Measurements from ENCODE around the gene CEP164.

CEP164 gene

DNA sequence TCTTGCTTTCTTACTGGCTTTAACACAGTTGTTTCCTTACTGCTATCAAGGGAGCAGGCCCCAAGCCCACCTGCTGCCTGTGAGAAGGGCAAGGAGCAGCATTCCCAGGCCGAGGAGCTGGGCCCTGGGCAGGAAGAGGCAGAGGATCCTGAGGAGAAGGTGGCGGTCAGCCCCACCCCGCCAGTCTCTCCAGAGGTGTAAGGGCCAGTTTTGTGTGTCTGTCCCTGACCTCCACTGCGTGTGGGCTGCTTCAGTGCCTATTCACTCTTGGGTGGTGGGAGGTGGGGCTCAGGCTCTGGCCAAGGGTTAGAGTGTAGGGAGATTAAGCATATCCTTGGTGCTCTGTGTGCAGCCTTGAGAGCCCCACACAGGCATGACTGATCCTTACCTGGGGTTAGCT lies 55.1 kb downstream of the CEP164 start:
- H3K27me3 ChIP-seq (ENCODE audit: control insufficient read depth, low read length) = no peaks in the 10 kb centered on the region
- H3K4me2 ChIP-seq (ENCODE audit: low read length) = no peak overlapping the region
- H3F3A ChIP-seq (ENCODE audit: control insufficient read depth, insufficient read depth) = no peaks in the 10 kb centered on the region
- H3K79me2 ChIP-seq (ENCODE audit: control insufficient read depth, low read length) = no peaks in the 10 kb centered on the region
- H4K20me1 ChIP-seq (ENCODE audit: control insufficient read depth, insufficient read depth, low read depth, low read length) = no peaks in the 10 kb centered on the region
- H3K27ac ChIP-seq (ENCODE audit: low read depth, low read length) = no peak overlapping the region
- H3K9me2 ChIP-seq (replicated peaks; ENCODE audit: control insufficient read depth, low read length) = no peaks in the 10 kb centered on the region
- no peak for TF ChIP-seq EZH2phosphoT487 (IDR thresholded peaks at IDR 0.05; ENCODE audit: borderline replicate concordance, low read length)
- TF ChIP-seq CTCF (IDR thresholded peaks at IDR 0.05; ENCODE audit: low read depth, low read length, poor library complexity, severe bottlenecking) = no peak
- H3K4me1 ChIP-seq (ENCODE audit: control insufficient read depth, low read length) = no peaks in the 10 kb centered on the region
- no peaks in the 10 kb centered on the region for H3K9me3 ChIP-seq (ENCODE audit: control insufficient read depth, insufficient read depth, low read length)
- peaks cover 18% of the 10 kb centered on the region for H3K36me3 ChIP-seq (ENCODE audit: control insufficient read depth, low read length)
- H3K4me3 ChIP-seq (ENCODE audit: low read length) = no peak overlapping the region

- TF ChIP-seq EZH2phosphoT487 (IDR thresholded peaks at IDR 0.05; ENCODE audit: borderline replicate concordance, low read length) (no peak), CTCF (IDR thresholded peaks at IDR 0.05; ENCODE audit: low read depth, low read length, poor library complexity, severe bottlenecking) (no peak)
- Histone ChIP-seq H4K20me1 (ENCODE audit: control insufficient read depth, insufficient read depth, low read depth, low read length) (no peaks in the 10 kb centered on the region), H3K4me3 (ENCODE audit: low read length) (no peak overlapping the region), H3K36me3 (ENCODE audit: control insufficient read depth, low read length) (peaks cover 18% of the 10 kb centered on the region), H3K4me2 (ENCODE audit: low read length) (no peak overlapping the region), H3K9me3 (ENCODE audit: control insufficient read depth, insufficient read depth, low read length) (no peaks in the 10 kb centered on the region), H3F3A (ENCODE audit: control insufficient read depth, insufficient read depth) (no peaks in the 10 kb centered on the region), H3K79me2 (ENCODE audit: control insufficient read depth, low read length) (no peaks in the 10 kb centered on the region), H3K4me1 (ENCODE audit: control insufficient read depth, low read length) (no peaks in the 10 kb centered on the region), H3K27ac (ENCODE audit: low read depth, low read length) (no peak overlapping the region), H3K27me3 (ENCODE audit: control insufficient read depth, low read length) (no peaks in the 10 kb centered on the region), H3K9me2 (replicated peaks; ENCODE audit: control insufficient read depth, low read length) (no peaks in the 10 kb centered on the region)
Measured at GRCh38 chr11:117384045-117384444, 56.4 kb downstream of the CEP164 start.

GRCh38 chr11:117385471-117385870 lies 57.8 kb downstream of the CEP164 start:
- Histone ChIP-seq H3K79me2 (ENCODE audit: control insufficient read depth, low read length) (no peaks in the 10 kb centered on the region), H3K4me2 (ENCODE audit: low read length) (no peak overlapping the region), H3K4me1 (ENCODE audit: control insufficient read depth, low read length) (no peaks in the 10 kb centered on the region), H3K9me2 (replicated peaks; ENCODE audit: control insufficient read depth, low read length) (no peaks in the 10 kb centered on the region), H3K27ac (ENCODE audit: low read depth, low read length) (no peak overlapping the region), H3K27me3 (ENCODE audit: control insufficient read depth, low read length) (no peaks in the 10 kb centered on the region), H3K36me3 (ENCODE audit: control insufficient read depth, low read length) (peaks cover 14% of the 10 kb centered on the region), H4K20me1 (ENCODE audit: control insufficient read depth, insufficient read depth, low read depth, low read length) (no peaks in the 10 kb centered on the region), H3K9me3 (ENCODE audit: control insufficient read depth, insufficient read depth, low read length) (no peaks in the 10 kb centered on the region), H3F3A (ENCODE audit: control insufficient read depth, insufficient read depth) (no peaks in the 10 kb centered on the region), H3K4me3 (ENCODE audit: low read length) (no peak overlapping the region)
- TF ChIP-seq CTCF (IDR thresholded peaks at IDR 0.05; ENCODE audit: low read depth, low read length, poor library complexity, severe bottlenecking) (no peak), EZH2phosphoT487 (IDR thresholded peaks at IDR 0.05; ENCODE audit: borderline replicate concordance, low read length) (no peak)

GRCh38 chr11:117385906-117386305 lies 58.3 kb downstream of the CEP164 start:
- Histone ChIP-seq H3K9me3 (ENCODE audit: control insufficient read depth, insufficient read depth, low read length) (no peaks in the 10 kb centered on the region), H3K4me3 (ENCODE audit: low read length) (no peak overlapping the region), H3K4me2 (ENCODE audit: low read length) (no peak overlapping the region), H3K9me2 (replicated peaks; ENCODE audit: control insufficient read depth, low read length) (no peaks in the 10 kb centered on the region), H3K27ac (ENCODE audit: low read depth, low read length) (no peak overlapping the region), H4K20me1 (ENCODE audit: control insufficient read depth, insufficient read depth, low read depth, low read length) (no peaks in the 10 kb centered on the region), H3K27me3 (ENCODE audit: control insufficient read depth, low read length) (no peaks in the 10 kb centered on the region), H3K79me2 (ENCODE audit: control insufficient read depth, low read length) (no peaks in the 10 kb centered on the region), H3K36me3 (ENCODE audit: control insufficient read depth, low read length) (peaks cover 12% of the 10 kb centered on the region), H3K4me1 (ENCODE audit: control insufficient read depth, low read length) (no peaks in the 10 kb centered on the region), H3F3A (ENCODE audit: control insufficient read depth, insufficient read depth) (no peaks in the 10 kb centered on the region)
- TF ChIP-seq EZH2phosphoT487 (IDR thresholded peaks at IDR 0.05; ENCODE audit: borderline replicate concordance, low read length) (no peak), CTCF (IDR thresholded peaks at IDR 0.05; ENCODE audit: low read depth, low read length, poor library complexity, severe bottlenecking) (no peak)
